NCI-H526 (cell line): ENCODE measurements around the gene ABTB1.
A peak's percentile ranks its signal among the peaks of the same experiment; 100 is the strongest.

ENCODE experiments used
- DNase-seq, 2 experiments: peaks; one replicate each; lab custom pipeline; 2025; lab: John Stamatoyannopoulos, UW

The ABTB1 gene

DNA sequence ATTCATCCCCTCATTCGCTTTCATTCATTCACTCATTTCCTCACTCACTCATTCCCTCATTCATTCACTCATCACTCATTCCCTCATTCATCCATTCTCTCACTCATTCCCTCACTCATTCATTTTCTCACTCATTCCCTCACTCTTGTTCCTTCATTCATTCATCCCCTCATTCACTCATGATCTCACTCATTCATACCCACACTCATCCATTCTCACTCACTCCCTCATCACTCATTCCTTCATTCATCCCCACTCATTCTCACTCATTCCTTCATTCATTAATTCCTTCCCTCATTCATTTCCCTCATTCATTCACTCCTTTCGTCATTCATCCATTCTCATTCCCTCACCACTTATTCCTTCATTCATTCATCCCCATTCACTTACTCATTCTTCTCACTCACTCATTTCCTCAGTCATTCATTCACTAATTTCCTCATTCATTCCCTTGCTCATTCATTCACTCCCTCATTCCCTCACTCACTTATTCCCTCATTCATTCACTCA lies 14.5 kb downstream of the ABTB1 start:
- no peak for DNase-seq

DNA sequence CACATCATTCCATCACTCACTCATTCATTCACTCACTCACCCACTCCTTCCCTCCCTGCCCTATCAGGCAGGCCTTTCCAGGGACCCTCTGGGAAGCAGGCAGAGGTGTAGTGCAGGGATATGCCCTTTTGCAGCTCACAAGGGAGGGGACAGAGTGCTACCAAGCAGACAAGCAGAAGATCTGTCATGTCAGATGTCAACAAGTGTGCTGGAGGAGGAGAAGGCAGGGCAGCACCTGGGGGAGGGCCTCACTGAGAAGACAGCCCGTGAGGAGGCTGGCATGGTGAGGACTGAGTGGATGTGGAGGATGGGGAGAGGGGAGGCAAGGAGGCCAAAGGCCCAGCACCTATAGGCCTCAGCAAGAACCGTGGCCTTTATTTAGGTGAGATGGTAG lies 15.3 kb downstream of the ABTB1 start:
- DNase-seq, result no peak

DNA sequence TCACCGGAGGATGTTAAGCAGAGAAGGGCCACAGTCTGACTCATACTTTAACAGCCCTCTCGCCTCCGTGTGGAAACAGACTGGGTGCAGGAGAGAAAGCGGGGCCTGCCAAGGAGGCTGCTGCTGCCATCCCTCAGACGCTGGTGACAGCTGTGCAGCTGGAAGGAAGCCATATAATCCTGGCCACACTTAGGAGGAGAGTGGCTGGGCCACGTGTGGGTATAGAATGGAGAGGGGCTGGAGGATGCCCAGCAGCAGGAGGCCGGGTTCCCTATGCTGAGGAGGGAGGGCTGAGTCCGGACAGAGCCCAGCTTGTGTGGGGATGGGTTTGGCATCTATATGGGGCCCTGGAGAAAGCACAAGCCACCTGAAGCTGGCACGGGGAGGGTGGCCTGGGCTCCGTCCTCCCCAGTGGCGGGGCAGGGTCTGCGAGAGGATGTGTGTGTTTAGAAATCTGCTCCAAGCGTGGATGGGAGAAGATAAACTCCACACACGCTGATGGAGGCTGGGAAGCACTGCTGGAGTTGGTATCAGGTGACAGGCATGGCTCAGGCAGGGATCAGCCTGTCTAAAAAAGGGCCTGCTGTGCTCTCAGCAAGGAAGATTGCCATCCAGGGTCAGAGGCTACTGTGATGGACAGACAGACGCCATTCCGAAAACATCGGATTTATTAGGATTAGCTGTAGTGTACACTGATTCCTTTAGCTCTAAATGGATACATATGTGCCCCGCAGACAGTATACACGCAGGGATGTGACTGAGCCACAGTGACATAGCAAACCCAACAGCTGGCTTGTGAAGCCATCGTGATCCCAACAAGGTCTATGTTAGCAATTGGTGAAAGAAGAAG lies 15.9 kb downstream of the ABTB1 start:
- DNase-seq, result no peak

DNA sequence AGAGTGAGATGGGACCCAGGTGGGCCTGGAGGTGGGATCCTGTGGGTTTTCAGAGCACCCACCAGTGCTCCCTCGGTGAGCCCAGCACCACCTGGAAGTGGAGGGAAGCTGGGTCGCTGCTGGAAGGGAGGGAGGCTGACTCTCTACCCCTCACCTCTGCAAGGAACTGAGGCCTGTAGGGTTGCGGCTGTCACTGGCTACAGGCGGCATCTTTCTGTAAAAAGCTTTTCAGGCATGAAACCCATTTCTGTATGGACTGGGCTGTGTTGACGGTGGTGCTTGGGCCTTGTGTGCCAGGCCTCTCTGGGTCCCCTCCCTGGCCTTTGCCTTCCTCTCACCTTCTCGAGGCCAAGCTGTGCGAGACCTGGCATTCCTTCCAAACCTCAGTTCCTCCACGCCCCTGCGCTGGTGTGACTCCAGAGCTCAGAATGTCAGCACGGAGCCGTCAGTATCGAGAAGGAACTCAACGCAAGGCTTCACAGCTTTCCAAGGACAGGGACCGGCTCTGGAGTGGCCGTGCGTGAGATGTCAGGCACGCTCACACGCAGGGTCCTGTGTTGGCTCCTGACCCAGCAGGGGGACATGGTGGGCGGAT lies 16.6 kb downstream of the ABTB1 start:
- DNase-seq, result no peak

DNA sequence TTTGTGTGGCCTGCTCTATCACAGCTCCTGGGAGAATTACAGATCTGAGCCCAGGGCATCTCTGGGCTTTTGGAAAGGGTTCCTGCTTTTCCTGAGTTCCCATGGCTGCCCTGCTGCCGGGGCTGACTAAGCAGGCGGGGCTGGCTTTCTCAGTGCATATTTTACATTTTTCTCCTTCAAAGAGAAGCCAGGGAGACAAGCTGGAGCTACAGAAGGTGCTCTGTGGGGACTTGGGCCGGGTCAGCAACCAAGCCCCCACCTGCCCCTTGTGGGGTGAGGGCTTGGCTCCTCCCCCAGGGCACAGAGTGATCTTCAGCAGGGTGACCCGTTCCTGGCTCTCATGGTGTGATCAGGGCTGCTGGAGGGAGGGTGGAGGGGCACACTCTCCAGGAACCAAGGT lies 17.4 kb downstream of the ABTB1 start:
- DNase-seq, result no peak

DNA sequence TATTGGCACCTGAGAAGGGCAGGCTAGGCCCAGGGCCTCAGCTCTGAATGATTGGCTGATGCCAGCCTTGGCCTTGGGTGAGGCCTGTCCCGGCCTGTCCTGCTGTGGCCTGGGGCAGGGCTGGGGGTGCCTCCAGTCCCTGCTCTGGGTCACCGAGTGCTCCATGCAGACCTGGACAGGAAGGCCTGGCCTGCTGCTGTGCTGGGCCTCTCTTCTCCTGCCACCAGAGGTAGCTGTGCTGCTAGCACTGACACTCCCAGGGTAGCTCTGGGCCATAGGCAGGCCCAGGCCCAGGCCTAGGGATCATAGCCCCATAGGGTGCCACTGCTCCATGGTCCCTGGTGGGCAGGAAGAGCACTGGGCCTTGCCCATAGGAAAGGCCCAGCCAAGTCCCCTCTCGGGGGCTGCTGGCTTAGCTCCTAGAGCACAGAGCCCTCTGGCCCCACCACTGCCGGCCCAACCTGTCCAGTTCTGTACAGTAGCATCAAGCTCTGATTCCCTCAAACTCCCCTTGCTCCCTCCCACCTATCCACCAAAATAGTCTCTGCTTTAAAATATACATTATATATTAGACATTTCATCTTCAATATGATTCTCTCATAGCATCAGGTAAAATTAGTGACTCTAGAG lies 18.2 kb downstream of the ABTB1 start:
- DNase-seq, result peak in 1 of 2 experiments; percentile 83

DNA sequence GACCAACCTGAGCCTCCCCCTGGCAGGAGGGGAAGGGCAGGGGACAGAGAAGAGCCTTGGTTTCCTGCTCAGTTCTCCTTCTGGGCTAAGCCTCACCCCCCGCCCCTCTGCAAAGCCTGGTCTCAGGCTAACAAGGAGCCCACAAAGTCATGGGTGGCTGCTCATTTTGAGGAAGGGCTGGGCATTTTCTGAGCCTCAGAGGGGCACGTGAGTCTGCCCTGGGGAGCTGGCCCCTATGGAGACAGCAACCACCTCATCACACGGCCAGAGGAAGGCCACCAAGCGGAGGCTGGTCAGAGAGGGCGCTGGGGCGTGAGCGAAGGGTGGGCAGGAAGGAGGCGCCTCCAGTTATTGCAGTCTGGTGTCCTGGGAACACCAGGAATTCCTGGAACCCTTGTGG lies 18.7 kb downstream of the ABTB1 start:
- no peak for DNase-seq

DNA sequence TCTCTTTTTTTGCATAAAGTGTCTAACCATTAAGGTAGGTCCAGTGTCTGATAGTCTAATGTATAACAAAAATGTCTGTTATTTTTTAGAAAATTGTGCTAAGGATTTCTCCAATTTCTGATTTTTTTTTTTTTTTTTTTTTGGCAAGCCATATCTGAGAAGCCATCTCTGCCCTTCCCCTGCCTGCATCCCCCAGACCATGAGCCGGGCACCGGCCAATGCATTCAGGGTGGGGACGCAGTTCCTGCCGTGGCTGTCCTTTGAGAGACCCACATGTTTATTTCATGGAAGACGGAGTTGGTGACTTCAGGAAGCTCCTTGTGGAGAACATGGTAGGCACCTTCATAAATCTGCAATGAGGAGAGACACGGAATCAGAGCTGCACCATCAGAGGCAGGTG lies 19.2 kb downstream of the ABTB1 start:
- no peak for DNase-seq

DNA sequence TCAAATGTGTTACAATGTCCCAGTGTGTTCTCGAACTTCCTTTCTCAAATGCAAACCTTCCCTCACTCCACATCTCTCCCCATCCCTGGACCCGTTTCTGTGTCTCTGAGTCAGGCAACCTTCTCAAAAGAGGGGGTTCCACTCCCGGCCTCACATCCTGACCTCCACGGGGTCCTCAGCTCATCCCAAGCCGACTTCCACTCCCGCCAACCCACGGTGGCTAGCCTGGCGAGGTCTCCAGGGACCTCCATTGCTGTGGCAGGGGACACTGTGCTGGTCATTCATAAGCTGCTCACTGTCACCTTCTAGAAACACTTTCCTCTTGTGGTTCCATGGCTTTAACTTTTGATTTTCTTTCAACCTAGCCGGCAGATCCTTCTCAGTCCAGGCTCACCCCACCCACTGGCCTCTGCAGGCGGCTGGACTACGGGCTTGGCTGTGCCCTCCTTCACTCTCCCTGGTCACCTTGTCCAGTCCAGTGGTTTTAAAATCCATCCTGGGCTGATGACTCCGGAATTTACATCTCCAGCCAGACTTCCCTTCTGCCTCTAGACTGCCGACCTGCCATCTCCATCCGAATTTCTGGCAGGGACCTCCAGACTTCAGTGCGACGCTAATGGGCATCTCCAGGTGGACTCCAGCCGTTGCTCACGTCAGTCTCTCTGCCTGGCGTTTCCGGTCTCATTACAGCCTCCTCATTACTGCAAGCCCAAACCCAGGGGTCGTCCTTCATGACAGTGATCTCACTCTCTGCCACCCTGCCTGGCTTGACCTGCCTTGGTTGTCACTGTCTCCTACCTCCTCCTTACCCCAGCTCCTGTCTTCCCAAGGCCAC lies 20.0 kb downstream of the ABTB1 start:
- DNase-seq, result no peak

DNA sequence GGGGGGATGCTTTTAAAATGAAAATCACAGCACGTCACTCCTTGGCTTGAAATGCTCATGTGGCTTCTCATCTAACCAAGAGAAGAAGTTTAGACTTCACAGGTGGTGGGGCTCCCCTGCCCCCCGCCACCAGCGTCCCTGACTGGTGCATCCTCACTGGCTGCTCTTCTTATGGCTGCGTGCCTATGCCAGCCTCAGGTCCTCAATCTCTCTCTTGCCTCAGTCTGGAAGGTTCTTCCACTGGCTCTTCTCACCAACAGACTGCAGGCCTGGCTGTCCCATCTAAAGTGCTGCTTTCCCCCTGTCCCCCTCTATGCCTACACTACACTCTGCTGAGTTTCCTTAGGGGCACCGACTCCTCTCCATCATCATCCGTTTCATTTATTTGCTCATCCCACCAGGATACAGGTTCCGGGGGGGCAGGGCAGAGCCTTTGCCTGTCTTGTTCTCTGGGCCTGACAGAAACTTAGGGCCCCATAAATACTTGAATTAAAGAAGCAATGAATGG lies 20.6 kb downstream of the ABTB1 start:
- DNase-seq, result no peak

DNA sequence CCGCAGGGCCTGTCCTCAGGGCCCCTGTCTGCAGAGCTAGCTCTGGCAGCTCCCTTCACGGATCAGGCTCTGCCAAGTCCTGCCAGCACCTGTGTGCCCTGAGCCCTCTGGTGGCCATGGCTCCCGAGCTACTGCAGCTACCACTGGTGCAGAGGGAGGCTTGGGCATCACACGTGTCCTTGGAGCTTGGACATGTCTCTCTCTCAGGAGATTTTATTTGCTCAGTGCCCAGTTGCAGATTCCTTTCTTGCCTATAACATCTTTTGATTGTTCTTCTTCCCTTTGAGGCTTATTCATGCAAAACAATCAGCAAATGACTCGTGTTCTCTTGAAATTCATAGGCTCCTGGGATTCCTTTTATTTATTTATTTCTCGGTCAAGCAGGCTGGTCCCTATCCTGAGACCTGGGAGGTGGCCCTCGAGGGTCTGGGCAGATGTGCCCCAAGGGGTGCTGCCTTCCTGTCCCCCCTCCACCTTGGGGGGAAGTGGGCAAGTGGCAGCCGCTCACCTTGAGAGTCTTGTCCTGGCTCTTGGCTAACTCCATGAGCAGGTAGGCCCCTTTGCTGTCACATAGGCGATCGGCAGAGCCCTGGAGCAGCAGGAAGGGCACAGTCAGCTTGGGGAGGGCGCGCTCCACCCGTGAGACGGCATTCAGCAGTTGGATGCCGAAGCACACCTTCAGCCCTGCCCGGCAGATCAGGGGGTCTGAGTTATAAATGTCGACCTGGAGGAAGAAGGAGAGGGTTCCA lies 21.9 kb downstream of the ABTB1 start:
- DNase-seq, result peak; percentile 62 to 90

DNA sequence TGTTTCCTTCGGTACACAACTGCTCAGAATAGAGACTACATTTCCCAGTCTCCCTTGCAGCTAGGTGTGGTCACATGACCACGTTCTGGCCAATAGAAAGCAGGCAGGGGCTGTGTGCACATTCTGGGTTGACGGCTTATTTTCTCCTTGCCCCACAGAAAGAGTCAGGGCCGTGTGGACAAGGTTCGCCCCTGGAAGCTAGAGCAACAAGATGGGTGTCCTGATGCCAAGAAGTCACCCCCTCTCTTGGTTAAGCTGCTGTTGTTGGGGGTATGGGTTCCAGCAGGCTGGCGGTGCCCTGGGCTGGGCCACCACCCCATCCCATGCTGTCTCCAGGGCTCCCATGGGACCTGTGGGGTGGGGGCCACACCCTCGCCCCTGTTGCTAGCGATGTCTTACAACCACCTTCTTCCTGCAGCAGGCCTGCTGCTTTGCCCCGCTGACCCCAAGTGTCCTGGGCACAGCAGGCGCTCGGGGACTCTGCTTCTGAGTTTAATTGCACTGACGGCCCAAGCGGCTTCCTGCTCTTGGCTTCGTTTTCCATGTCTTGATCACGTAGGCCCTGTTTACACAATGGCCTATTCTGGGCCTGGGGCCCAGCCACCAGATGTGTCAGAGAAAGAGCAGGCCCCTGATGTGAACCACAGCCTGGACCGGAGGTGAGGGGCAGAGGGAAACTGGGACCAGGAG lies 24.9 kb downstream of the ABTB1 start:
- DNase-seq, result peak; percentile 52 to 82

DNA sequence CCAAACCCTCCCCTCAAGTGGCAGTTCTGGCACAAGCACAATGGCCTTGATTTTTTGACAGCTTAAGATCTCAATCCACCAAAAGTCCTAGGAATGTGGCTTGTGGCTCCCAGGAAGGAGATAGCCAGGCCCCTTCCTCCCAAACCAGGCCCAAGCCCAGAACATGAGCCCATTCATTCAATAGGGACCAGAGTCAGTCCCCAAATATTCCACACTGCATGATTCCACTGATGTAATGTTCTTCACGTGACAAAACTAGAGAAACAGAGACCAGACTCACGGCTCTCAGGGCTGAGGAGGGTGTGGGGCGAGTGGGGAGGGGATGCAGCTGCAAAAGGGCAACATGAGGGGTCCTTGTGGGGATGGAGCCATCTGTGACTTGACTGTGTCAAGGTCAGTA lies 25.5 kb downstream of the ABTB1 start:
- no peak for DNase-seq

DNA sequence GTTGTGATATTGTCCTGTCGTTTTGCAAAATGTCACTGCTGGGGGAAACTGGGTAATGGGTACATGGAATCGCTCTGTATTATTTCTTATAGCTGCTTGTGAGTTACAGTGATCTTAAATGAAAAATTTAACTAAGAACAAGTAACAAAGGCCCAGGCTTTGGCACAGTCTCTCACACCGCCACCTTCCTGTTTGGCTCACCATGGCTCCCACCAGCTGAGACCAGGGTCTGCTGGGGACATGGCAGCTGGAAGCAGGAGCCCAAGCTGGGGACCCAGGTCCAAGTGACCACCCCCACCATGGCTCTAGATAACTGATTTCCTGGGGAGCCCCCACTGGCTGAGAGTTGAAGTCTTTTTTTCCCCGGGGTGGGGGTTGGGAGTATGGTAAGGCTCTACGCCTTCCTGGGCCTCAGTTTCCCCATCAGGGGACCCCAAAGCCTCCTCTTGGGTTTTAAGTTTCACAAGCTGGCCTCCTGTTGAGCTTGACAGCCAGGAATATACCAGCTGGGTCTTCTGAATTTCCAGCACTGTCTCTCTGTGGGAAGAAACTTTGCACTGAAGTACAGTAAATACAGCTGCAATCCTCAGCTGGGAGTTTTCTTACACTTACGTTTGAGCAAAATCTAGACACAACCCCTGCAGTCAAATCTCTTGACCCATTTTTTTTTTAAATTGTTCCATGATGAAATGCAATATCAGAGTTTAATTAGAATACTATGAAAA lies 26.1 kb downstream of the ABTB1 start:
- DNase-seq, result no peak

DNA sequence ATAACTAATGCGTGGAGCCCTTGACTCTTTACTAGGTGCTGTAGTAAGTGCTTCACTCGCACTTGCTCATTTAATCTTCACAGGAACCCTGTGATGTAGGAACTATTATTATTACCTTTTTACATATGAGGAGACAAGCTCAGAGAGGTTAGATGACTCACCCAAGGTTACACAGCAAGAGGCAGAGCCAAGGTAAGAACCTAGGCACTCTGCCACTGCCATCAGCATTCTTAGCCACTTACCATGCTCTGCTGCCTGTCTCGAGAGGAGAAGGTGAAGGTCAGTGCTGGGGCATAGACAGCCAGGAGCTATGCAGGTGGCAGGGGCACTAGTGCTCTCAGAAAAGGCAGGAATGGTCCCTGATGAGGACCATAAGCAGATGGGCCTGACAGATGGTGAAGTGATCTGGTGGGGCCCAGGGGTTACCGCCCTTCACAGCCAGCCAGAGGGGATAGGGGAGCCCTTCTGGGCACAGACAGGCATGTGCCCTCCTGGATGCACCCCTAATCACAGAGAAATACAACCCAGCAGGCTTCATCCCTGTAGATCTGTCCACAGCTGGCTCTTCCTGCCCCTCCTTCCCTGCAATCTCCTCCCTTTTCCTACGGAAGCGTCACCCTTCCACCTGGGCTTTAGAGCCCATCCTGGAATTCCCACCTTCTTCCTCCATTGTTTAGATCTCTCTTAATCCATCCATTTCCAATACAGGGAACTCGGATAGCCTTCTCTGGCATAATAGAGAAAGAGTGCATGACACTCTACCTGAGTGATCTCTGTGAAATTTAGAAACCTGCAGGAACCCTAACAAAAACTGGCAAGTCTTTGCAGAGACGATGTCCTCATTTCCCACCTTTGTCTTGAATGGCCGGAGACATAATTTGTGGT lies 26.9 kb downstream of the ABTB1 start:
- DNase-seq, result no peak

DNA sequence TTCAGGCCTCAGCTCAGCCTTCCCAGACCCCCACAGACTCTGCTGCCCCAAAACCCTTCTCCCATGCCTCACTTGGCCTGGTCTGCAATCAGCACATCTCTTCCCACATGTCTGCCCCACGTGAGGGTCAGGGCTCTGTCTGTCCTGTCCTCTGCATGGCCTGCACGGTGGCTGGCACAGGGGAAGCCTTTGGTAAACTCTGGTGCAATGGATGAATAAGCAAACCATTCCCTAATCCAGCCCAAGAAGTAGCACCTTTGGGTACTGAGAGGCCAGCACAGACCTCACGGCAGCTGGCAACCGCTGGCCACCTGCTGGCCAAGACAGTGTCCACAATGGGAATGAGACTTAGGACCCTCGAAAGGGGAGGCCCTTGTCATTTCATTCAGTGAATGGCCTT lies 27.7 kb downstream of the ABTB1 start:
- no peak for DNase-seq

DNA sequence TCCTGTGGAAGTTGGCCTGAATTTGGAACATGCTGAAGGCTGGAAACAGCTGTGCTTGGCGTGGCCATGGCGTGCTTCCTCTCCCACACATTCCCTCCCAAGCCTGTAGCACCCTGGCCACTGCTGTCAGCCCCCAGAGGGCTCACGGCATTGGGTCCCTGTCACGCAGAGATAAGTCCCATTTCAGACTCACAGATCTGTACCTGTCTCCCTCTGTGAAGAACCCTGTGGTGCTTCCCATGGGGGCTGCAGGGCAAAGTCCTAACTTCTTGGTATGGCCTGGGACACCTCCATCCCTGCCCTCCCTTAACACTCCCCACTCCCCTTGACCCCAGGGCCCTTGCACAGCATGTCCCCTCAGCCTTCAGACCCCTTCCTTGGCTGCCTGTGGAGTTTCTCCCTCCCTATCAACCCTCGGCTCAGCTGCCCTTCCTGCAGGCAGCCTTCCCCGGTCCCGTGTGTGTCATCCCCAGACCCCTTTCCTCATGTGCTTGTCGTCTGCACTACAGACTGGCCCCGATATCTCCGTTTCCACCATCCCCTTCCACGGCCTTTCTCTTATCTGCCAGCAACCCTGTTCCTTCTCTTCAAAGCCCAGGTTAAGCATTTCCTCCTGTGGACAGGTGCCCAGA lies 28.6 kb downstream of the ABTB1 start:
- DNase-seq, result no peak

DNA sequence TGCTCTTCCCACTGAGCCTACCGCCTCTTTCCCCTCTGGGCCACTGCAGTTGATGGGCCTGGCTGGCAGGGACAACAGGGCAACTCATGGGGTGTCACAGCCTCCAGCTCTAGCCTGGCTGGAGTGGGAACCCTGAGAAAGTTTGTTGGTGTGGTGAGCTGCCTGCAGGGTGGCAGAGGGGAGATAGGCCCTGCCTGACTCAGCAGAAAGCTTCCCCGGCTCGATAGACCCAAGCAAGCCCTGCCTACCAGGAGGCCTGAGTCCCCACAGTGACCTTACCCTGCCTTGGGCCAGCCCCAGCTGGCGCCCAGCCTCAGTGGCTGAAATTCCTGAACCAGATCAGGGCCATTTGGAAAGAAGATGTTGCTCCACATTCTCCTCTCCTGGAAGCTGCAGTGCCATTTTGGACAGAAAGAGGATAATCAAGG lies 29.4 kb downstream of the ABTB1 start:
- no peak for DNase-seq
